Dermis blood vessel endothelial cell (primary cell): Measurements from ENCODE around the gene FOXK1. TPM values are rescaled to one million over a fixed set of nuclear protein-coding genes. Genes with fewer than 3 reads are reported as not detected.
"Not testable (repeated sequence)": the region's sequence is repeated elsewhere in the genome, so short reads cannot be mapped to it uniquely, and the experiment has no call there.

ENCODE experiments used
- DNase-seq: peaks from one replicate; pipeline ENCODE4 v3.0.0; 2010
- total RNA-seq: library from RNA; depleted of rRNA; stranded (reverse); fragments of >200 nt; gene quantifications from 2 replicates; pipeline ENCODE4 v1.2.3, GENCODE V29; 2014

The FOXK1 gene
- total RNA-seq, 1 donor from 2014 or later: 25.9 TPM

- no peak for DNase-seq
Measured at GRCh38 chr7:4667776-4668509, 14.2 kb upstream of the FOXK1 start.

- DNase-seq: no peak
Measured at GRCh38 chr7:4668510-4668847, 13.6 kb upstream of the FOXK1 start.

- no peak for DNase-seq
Measured at GRCh38 chr7:4670791-4671190, 11.3 kb upstream of the FOXK1 start.

- no peak for DNase-seq
Measured at GRCh38 chr7:4675771-4676367, 6.2 kb upstream of the FOXK1 start.

- not testable (repeated sequence) for DNase-seq
Measured at GRCh38 chr7:4677518-4677917, 4.6 kb upstream of the FOXK1 start.

DNA sequence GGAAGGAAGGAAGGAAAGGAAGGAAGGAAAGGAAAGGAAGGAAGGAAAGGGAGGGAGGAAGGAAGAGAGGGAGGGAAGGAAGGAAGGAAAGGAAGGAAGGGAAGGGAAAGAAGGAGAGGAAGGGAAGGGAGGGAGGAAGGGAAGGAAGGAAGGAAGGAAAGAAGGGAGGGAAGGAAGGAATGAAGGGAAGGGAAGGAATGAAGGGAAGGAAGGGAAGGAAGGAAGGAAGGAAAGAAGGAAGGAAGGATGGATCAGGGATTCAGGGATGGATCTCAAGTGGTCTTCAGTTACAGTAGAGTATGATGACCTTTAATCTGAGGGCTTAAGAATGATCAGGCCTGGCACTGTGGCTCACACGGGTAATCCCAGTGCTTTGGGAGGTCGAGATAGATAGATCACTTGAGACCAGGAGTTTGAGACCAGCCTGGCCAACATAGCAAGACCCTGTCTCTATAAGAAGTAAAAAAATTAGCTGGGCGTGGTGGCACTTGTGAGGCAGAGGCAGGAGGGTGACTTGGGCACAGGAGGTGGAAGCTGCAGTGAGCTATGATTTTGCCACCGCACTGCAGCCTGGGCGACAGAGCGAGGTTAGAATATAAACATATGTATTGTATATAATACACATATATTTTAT, 760 bp upstream of the FOXK1 start:
- peak; percentile 30 for DNase-seq

GRCh38 chr7:4682621-4683042, 537 bp downstream of the FOXK1 start:
- peak; percentile 70 for DNase-seq

- DNase-seq: peak; percentile 21
Measured at GRCh38 chr7:4683043-4683883, 1.2 kb downstream of the FOXK1 start.

GRCh38 chr7:4683884-4684565, 1.9 kb downstream of the FOXK1 start:
- peak; percentile 81 for DNase-seq

- no peak for DNase-seq
Measured at GRCh38 chr7:4684846-4685245, 2.8 kb downstream of the FOXK1 start.

GRCh38 chr7:4685676-4686075, 3.6 kb downstream of the FOXK1 start:
- DNase-seq: not testable (repeated sequence)

DNA sequence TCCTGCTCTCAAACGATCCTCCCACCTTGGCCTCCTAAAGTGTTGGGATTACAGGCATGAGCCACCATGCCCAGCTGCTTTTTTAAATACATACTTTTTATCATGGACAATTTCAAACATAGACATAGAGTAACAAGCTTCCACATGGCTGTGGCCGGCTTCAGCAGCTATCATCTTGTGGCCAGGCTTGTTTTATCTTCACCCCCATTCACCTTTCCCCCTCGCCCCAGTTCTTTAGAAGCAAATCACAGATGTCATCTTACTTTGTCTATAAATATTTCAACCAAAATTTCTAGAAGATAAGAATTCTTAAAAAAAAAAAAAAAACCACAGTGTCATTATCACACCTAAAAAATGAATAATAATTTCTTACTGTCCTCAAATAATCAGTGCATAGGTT, 5.9 kb downstream of the FOXK1 start:
- DNase-seq: no peak

DNA sequence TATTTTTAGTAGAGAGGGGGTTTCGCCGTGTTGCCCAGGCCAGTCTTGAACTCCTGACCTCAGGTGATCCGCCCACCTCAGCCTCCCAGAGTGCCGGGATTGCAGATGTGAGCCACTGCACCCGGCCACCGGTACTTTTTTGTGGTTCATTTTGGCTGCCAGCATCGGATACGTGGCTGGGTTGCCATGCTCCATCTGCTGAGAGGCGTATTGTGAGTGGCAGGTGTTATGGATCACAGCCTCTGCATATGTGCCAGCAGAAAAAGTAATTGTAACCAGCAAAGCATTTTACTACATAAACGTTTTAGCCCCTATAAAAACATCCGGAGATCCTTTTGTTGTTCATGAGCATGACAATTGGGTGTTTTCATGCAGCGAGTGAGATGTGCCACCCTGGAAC, 7.1 kb downstream of the FOXK1 start:
- DNase-seq: no peak

GRCh38 chr7:4689668-4690067, 7.6 kb downstream of the FOXK1 start:
- DNase-seq: no peak

- no peak for DNase-seq
Measured at GRCh38 chr7:4690953-4691856, 9.1 kb downstream of the FOXK1 start.

- DNase-seq: no peak
Measured at GRCh38 chr7:4692055-4692454, 10.0 kb downstream of the FOXK1 start.

- DNase-seq: not testable (repeated sequence)
Measured at GRCh38 chr7:4692622-4693021, 10.5 kb downstream of the FOXK1 start.

GRCh38 chr7:4693152-4693551, 11.1 kb downstream of the FOXK1 start:
- no peak for DNase-seq

DNA sequence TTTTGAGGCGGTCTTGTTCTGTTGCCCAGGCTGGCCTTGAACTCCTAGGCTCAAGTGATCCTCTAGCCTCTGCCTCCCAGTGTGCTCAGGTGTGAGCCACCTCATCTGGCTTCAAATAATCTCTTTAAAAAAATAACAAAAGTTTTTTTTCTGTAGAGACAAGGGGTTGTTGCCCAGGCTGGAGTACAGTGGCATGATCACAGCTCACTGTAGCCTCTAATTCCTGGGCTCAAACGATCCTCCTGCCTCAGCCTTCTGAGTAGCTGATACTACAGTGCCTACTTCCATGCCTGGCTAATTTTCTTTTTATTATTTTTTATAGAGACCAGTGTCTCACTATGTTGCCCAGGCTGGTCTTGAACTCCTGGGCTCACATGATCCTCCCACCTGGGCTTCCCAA, 11.7 kb downstream of the FOXK1 start:
- no peak for DNase-seq

DNA sequence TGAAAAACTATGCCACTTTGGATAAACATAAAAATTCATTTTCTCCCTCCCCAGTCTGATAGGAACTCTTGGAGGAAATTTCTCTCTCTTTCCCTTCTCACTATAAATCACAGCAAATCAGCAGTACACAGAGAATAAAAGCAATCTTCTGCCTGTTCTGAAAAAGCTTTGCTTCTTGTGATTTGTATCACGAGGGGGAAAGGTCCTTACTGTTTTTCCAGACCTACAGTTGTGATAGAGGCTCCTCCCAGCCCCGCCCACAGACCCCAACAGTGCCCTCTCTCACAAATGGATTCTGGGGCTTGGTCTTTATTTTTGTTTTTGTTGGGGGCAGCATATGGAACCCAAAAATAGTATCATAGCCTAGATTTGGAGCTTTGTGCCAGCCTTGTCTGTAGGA, 12.2 kb downstream of the FOXK1 start:
- no peak for DNase-seq

- DNase-seq: no peak
Measured at GRCh38 chr7:4698707-4699275, 16.7 kb downstream of the FOXK1 start.
